Stimulated activated CD8-positive, alpha-beta memory T cell treated with anti-CD3 and anti-CD28 coated beads, Interleukin-15, amount 100 ng/mL, for 48 hours (primary cell): ENCODE data around the gene CCR8.

Experiments used
- DNase-seq, 2 donors: peaks; one replicate each; pipeline ENCODE4 v3.0.0-alpha.2; 2020; ENCODE audit warnings: low read depth in 2 of 2

CCR8 gene, protein sequence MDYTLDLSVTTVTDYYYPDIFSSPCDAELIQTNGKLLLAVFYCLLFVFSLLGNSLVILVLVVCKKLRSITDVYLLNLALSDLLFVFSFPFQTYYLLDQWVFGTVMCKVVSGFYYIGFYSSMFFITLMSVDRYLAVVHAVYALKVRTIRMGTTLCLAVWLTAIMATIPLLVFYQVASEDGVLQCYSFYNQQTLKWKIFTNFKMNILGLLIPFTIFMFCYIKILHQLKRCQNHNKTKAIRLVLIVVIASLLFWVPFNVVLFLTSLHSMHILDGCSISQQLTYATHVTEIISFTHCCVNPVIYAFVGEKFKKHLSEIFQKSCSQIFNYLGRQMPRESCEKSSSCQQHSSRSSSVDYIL

DNA sequence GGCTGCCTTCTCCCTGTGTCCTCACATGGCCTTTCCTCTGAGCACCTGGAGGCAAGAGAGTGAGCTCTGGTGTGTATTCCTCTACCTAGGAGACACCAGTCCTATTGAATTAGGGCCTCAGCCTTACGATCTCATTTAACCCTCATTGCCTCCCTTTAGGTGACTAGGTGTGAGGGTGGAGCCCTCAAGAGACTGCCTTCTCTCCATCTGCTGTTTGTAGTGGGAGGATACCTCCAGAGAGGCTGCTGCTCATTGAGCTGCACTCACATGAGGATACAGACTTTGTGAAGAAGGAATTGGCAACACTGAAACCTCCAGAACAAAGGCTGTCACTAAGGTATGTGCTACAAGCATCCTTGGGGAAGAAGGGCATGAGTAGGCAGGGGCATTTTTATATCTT lies at the start of gene CCR8:
CCR8 (plus strand) TSS at position 217 of the 400 bp plus-strand sequence. CDS start 2,623 bp downstream, outside the sequence.
- no peak for DNase-seq

- no peak for DNase-seq
Measured at GRCh38 chr3:39279745-39280517, 49.6 kb upstream of the CCR8 start, which contains the start of gene CX3CR1. TSS of gene CX3CR1 (minus strand) at chr3:39280036. CDS start at chr3:39266509, 13,527 bp downstream.

GRCh38 chr3:39280571-39280970 lies 48.9 kb upstream of the CCR8 start:
- DNase-seq: no peak

GRCh38 chr3:39281533-39281932 lies 48.0 kb upstream of the CCR8 start:
- no peak for DNase-seq

DNA sequence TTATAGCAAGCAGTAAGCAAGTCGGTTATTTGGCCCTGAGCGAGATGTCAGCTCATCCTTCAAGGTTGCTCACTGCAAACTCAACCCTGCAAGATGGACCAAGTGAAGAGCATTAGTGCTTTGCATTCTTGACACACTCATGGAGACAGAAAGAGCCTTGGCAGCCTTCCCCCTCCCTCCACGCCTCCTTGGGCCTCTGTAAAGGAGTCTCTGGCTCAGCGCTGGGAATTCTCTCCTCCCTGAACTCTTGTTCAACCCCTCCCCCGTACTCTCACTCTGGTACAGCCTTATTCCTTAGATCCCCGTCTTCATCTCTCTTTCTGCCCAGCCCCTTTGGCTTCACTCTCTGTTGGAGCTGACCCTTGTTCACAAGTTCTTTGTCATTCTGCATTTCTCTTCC lies 47.5 kb upstream of the CCR8 start:
- no peak for DNase-seq

DNA sequence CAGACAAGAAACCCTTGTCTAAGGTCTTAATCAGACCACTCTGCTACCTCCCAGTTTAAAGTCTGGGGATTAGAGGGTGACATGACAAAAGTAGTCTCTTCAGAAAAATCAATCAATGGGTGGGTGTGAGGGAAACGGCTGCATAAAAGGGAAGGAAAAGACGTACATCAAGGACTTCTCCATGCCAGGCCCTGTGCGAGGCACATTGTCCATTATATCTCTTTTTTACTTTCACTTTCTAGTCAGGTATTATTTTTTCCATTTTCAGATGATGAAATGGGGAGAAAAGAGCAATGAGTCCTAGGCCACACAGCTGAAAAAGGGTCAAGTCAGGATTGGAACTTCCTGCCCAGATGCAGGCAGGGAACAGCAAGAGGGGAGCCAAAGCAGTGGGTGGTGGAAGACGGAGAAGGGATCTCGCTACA lies 45.0 kb upstream of the CCR8 start:
- DNase-seq: no peak

DNA sequence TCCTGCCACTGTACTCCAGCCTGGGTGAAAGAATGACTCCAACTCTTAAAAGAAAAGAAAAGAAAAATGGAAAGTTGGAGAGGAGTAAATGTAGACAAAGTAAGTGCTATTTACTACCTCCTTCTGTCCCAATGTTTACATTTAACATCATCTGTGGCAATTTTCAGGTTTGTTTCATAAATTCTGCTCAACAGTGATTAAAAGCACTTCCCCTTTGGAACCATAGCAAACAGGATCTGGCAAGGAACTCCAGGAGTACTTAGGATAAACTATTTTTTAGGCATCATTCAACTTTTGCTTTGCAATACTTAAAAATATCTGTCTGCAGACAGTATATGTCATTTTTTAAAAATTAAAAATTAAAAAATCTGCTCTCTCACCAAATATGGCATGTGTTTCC lies 44.2 kb upstream of the CCR8 start:
- DNase-seq: no peak

DNA sequence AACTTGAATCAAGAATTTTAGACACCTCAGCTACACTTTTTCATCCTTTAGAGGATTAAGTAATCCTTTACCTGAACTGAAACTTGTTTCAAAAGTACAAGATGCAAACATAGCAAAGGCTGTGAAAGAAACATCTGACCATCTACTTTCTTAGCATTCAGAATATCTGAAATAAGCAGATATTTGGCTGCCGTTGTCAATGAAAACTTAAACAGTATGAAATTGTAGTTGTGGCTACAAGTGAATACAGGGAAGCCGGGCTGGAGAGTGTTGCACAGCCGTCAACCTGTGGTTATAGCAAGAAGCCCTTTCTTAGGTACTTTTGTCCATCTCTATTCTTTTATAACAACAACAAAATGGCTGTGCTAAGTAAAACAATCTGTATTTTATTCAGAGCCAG lies 42.7 kb upstream of the CCR8 start:
- no peak for DNase-seq

GRCh38 chr3:39287216-39288164 lies 42.0 kb upstream of the CCR8 start:
- no peak for DNase-seq

- peak; percentile 74 to 81 for DNase-seq
Measured at GRCh38 chr3:39288300-39288808, 41.2 kb upstream of the CCR8 start.

GRCh38 chr3:39289107-39289506 lies 40.4 kb upstream of the CCR8 start:
- no peak for DNase-seq

DNA sequence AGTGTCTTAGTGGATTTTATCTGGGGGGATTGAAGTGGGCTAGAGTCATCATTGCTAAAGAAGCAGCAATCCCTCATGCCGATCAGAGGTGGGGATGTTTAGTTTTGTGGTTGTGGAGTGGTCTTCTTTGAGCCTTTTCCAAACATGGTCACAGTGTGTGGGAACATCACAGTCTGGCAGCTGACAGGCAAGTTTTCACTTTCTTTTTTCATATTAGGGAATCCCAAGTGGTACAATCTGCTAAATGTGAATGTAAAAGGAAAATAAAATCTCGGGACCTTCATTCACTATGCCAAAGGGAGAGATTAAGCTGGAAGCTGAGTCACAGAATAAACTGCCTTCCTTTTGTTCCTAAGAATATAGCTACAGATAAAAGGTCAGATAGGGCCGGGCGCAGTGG lies 39.3 kb upstream of the CCR8 start:
- no peak for DNase-seq

DNA sequence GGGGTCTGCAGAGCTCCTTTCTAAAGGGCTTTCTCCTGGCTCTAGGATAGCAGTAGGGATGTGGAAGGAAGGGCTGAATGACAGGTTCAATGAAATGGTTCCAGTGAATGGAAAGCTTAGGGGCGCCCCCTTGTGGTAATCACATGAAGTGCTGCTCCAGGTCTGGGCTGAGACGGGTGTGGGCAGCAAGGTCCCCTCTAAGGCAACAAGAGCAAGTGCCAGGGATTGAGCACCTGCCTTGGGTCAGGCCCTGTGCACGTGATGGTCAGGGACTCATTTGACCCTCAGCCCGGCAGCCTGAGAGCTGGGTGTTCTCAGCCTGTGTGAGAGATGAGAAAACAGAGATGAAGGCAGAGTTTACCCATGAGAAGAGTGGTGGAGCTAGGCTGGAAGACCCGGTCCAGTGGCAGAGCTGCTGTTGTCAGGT lies 37.6 kb upstream of the CCR8 start:
- DNase-seq: peak; percentile 47 to 52

- no peak for DNase-seq
Measured at GRCh38 chr3:39292961-39293360, 36.5 kb upstream of the CCR8 start.

GRCh38 chr3:39294446-39295183 lies 34.9 kb upstream of the CCR8 start:
- no peak for DNase-seq

- DNase-seq: no peak
Measured at GRCh38 chr3:39295184-39295775, 34.2 kb upstream of the CCR8 start.

DNA sequence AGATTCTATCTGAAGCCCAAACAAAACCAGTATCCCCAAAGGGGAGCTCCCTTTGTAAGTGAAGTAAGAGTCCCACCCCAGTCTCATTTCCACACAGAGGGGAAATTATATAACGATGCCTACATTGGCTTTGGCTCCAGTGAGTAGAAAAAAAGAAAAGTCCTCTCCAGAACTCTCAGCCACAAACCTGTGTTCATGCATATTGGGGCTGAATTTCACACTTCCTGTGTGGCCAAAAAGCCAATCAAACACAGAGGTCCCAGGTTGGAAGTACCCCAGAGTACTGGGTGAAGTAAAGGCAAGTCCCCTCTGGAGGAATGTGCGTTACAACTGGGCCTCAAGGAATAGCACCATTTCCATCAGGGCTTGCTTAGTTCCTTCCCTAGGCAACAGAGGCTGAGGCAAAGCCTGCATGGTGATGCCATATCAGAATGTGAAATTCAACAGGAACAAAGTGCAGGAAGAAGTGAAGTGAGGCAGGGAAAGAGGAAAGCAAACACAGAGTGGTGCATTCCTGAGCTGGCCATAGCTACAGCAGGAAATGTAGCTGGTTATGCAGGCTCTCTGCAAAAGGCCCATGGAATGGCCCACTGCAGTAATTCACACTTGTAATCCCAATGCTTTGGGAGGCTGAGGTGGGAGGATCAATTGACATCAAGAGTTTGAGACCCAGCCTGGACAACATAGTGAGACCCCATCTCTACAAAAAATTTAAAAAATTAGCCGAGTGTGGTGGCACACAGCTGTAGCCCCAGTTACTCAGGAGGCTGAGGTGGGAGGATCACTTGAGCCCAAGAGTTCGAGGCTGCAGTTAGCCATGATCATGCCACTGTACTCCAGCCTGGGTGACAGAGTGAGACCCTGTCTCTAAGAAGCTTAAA lies 33.1 kb upstream of the CCR8 start:
- no peak for DNase-seq

DNA sequence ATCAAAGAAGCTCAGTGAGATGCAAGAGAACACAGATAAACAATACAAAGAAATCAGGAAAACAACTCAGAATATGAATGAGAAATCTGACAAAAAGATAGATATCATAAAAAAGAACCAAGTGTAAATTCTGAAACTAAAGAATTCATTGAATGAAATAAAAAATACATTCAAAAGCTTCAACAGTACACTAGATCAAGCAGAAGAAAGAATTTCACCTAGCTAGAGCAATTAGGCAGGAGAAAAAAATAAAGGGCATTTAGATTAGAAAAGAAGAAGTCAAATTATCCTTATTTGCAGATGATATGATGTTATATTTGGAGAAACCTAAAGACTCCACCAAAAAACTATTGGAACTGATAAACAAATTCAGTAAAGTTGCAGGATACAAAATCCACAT lies 30.2 kb upstream of the CCR8 start:
- DNase-seq: no peak

GRCh38 chr3:39302178-39302577 lies 27.3 kb upstream of the CCR8 start:
- no peak for DNase-seq

DNA sequence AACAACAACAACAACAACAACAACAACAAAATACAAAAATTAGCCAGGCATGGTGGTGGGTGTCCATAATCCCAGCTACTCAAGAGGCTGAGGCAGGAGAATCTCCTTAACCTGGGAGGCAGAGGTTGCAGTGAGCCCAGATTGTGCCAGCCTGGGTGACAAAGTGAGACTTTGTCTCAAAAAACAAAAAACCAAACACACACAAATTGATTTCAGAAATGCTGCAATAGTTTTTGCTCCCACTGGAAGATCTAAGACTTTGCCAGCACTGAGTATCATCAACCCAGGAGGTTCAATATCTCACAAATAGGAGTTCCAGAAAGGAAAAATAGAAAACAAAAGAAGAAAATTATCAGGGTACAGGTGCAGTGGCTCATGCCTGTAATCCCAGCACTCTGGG lies 16.2 kb upstream of the CCR8 start:
- no peak for DNase-seq
